ENCODE measurements around the gene MDFI.
"Not testable (repeated sequence)": the region's sequence is repeated elsewhere in the genome, so short reads cannot be mapped to it uniquely, and the experiment has no call there.

The MDFI gene

DNA sequence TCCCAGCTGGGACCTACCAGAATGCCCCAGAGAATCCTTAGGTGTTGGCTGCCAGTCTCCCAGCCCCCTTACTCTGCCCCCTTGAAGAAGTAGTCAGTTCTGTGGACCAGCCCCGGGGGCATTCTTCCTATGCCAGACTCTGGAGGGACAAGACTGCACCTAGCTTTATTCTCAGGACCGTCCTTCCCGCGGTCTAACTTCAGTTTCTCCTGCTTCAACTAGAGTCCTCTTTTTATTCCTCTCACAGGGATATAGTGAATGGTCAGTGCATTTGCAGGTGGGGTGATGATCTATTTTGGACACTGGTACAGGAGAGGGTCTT lies 35.9 kb upstream of the MDFI start:
- no peak for DNase-seq (ENCODE audit: low spot score)

DNA sequence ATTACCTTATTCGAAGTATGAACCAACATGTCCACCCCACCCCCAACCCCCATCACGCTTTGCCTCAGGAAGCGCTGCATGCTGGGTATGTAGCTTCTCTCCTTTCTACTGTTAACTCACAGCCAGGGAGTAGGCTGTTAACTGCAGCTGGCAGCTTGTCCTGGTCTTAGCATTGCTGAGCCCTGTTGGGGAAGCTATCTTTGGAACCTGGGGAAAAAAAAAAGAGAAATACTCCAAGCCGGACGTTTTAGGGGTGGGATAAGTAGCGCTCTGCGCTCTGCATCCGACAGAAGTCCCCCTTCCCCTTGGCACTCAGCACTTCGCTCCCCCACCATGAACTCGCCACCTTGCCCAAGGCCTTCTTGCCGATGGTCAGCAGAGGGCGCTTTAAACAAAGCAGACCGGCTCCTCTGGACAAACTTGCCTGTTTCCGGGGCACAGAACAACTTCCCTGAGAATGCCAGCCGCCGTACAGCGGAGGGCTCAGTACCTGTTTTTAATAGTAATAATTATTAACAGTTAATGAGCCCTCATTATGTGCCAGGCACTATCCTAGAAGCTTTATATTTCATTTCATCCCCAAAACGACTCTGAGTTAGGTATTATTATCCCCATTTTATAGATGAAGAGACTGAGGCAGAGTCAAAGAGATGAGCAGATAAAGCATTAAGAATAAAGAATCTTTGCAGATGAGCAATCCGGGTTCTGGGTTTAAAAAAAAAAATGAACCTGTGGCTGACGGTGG lies 35.2 kb upstream of the MDFI start:
- peak; percentile 83 for DNase-seq (ENCODE audit: low spot score)

- DNase-seq (ENCODE audit: low spot score) = no peak
These were observed 34.3 kb upstream of the MDFI start for GRCh38 chr6:41604006-41604405.

GRCh38 chr6:41605649-41606048 lies 32.6 kb upstream of the MDFI start:
- DNase-seq (ENCODE audit: low spot score) = no peak

- no peak for DNase-seq (ENCODE audit: low spot score)
These were observed 31.2 kb upstream of the MDFI start for GRCh38 chr6:41607036-41607435.

GRCh38 chr6:41607736-41608135 lies 30.5 kb upstream of the MDFI start:
- no peak for DNase-seq (ENCODE audit: low spot score)

DNA sequence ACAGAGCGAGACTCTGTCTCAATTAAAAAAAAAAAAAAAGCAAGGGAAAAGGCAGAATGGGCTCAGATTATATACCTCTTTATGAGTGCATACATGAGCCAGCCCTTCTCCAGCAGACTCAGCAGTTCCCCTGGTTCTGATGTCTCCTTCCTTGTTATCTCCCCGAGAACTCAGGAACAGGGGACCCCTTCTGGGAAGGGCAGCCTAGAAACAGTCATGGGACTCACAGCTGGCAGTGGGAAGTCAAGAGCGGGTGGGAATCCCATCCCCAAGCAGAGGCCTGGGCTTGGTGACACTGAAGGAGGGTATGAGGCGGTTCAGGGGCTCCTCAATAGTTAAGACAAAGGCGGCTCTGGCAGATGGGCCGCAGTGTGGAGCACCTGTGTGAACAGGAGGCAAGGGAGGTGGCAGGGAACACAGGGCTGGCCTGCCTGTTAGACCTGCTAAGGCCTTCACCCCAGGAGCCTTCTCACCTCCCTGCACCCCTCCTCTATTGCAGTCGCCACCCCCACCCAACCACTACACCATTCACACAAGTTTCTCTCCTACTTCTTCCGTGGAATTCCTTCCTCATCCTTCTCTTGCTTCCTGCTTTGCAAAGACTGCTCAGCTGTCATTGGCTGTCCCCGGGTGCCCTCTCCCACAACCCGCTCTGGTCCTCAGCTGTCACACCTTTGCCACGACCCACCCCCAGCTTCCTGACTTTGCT lies 29.7 kb upstream of the MDFI start:
- no peak for DNase-seq (ENCODE audit: low spot score)

- no peak for DNase-seq (ENCODE audit: low spot score)
These were observed 23.6 kb upstream of the MDFI start for GRCh38 chr6:41614715-41615114.

GRCh38 chr6:41615311-41615710 lies 23.0 kb upstream of the MDFI start:
- no peak for DNase-seq (ENCODE audit: low spot score)

GRCh38 chr6:41618598-41618997 lies 19.7 kb upstream of the MDFI start:
- no peak for DNase-seq (ENCODE audit: low spot score)

GRCh38 chr6:41619193-41619592 lies 19.1 kb upstream of the MDFI start:
- DNase-seq (ENCODE audit: low spot score) = not testable (repeated sequence)

DNA sequence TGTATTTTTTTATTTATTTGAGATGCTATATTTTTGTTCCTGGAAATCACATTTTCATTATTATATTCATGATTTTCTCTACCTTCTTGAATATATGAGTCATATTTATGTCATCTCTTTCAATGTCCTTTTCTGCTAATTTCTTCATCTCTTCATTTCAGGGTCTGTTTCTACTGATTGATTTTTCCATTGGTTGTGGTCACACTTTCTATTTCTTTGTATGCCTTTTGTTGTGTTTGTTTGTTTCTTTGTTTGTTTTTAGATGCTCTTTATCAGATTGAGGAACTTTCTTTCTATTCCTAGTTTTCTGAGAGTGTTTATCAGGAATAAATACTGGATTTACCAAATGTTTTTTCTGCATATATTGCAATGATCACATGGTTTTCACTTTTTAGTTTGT lies 16.9 kb upstream of the MDFI start:
- DNase-seq (ENCODE audit: low spot score) = no peak

GRCh38 chr6:41621802-41622201 lies 16.5 kb upstream of the MDFI start:
- DNase-seq (ENCODE audit: low spot score) = no peak

GRCh38 chr6:41622206-41622988 lies 15.9 kb upstream of the MDFI start:
- no peak for DNase-seq (ENCODE audit: low spot score)

GRCh38 chr6:41623330-41623729 lies 14.9 kb upstream of the MDFI start:
- DNase-seq (ENCODE audit: low spot score) = no peak

DNA sequence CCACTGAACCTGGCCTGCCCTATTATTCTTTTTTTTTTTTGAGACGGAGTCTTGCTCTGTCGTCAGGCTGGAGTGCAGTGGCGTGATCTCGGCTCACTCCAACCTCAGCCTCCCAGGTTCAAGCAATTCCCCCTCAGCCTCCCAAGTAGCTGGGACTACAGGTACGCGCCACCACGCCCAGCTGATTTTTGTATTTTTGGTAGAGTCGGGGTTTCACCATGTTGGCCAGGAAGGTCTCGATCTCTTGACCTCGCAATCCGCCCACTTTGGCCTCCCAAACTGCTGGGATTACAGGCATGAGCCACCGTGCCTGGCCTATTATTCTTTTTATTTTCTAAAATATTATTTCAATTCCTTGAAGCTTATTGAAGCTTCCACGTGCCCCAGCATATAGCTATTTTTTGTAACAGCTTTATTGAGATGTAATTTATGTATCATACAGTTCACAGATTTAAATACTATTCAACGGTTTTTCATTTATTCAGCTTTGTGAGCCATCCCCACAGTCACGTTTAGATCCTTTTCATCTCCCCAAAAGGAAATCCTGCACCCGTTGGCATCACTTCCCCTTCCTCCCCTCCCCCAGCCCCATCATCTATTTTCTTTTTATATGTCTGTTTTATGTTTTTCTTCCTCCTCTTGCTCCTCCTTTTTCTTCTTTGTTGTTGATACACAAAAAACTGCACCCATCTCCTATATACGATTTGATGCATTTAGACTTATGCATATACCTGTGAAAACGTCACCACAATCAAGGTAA lies 13.5 kb upstream of the MDFI start:
- DNase-seq (ENCODE audit: low spot score) = no peak

GRCh38 chr6:41625442-41625841 lies 12.8 kb upstream of the MDFI start:
- no peak for DNase-seq (ENCODE audit: low spot score)

DNA sequence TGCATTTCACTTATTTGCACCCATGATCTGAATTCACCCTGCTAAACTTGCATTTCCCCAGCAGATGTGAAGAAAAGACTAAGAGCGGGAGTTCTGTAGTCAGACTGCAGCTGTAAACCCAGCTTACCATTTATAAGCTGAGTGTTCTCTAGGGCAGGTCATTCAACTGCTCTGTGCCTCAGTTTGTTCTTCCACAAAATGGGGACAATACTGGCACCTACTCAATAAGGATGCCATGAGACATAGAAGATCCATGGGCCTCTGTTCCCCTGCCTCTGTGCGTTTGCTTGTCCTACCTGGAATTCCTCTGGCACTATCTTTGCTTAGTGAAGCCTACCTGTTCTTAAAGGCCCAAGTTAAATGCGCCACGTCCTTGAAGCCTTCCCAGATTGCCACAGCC lies 12.2 kb upstream of the MDFI start:
- no peak for DNase-seq (ENCODE audit: low spot score)

DNA sequence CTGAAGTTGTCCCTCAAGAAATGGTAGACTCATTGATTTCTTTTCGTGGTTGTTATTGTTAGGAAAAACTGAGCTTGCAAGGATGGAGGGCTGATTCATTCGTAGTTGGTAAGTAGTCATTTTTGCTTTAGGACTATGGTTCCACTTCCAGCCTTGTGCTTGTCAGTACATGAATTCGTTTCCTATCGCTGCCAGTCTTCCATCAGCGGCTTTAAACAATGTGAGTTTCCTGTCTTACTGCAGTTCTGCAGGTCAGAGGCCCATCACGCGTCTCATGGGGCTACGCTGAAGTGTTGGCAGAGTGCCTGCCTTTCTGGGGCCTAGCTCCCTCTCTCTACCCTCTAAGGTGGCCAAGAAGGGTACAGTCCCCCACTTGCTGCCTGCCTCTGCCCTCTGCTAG lies 11.4 kb upstream of the MDFI start:
- DNase-seq (ENCODE audit: low spot score) = no peak

- no peak for DNase-seq (ENCODE audit: low spot score)
These were observed 9.1 kb upstream of the MDFI start for GRCh38 chr6:41629128-41629527.

GRCh38 chr6:41630069-41630468 lies 8.2 kb upstream of the MDFI start:
- DNase-seq (ENCODE audit: low spot score) = no peak

DNA sequence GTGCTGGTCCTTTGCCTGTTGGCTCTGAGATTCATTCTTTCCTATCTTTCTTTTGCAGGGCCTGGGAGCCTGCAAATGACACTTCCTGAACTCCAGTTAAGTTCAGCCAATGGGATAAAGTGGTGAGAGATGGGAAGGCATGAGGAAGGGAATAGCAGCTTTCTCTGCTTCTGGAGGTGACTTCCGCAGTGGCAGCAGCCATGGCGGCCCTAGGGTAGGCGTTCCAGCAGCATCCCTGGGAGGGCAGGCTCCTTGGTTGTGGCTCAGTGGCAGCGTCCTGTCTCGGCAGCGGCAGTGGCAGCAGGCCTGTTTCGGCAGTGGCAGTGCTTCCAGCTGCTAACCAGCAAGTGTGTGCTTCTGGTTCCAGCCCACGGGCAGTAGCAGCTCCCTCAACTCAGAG lies 7.3 kb upstream of the MDFI start:
- no peak for DNase-seq (ENCODE audit: low spot score)

Data from SK-N-DZ (cell line).